Naive thymus-derived CD4-positive, alpha-beta T cell (primary cell): ENCODE data around the gene KIAA0040. TPM values are rescaled to one million over a fixed set of nuclear protein-coding genes. Genes with fewer than 3 reads are reported as not detected.

Source experiments
- ATAC-seq: fragments of 150-1000 bp; cut with Tn5 transposase; 2 replicates; pipeline ENCODE4 v1.10.0; 2021; ENCODE audit warnings: mild to moderate bottlenecking, moderate library complexity
- CTCF ChIA-PET: fragments of 350-600 bp; sonication (Branson Sonifier 250); formaldehyde crosslinking; loops from one replicate; lab custom pipeline; 2021; ENCODE audit warnings: antibody characterized with exemption; lab: Charles Lee
- POLR2A ChIA-PET: fragments of 350-600 bp; sonication (Branson Sonifier 250); formaldehyde crosslinking; loops from one replicate; lab custom pipeline; 2021; ENCODE audit warnings: antibody characterized with exemption, inconsistent platforms; lab: Charles Lee
- DNase-seq, 9 donors: peaks; one replicate each; pipeline versions ENCODE4 v3.0.0 to v3.0.0-alpha.2; 2020 to 2022; ENCODE audit warnings: mixed read lengths in 1 of 9
- H3K27ac ChIP-seq: one replicate; pipeline ENCODE4 v1.7.0; 2013; ENCODE audit warnings: mild to moderate bottlenecking, low read depth, low read length, moderate library complexity
- H3K27me3 ChIP-seq, 2 donors: one replicate each; pipeline ENCODE4 v1.7.0; 2013; ENCODE audit warnings: low read length in 2 of 2, mild to moderate bottlenecking in 2 of 2, moderate library complexity in 2 of 2; ENCODE audit not compliant: control insufficient read depth in 2 of 2, insufficient read depth in 2 of 2
- H3K36me3 ChIP-seq, 3 experiments: 1 replicate in 2 of 3; 2 replicates in 1 of 3; pipeline ENCODE4 v1.7.0; 2013; ENCODE audit warnings: low read length in 3 of 3, mild to moderate bottlenecking in 3 of 3, moderate library complexity in 1 of 3; ENCODE audit not compliant: insufficient read depth in 3 of 3, control insufficient read depth in 2 of 3
- H3K4me1 ChIP-seq, 2 donors: one replicate each; pipeline ENCODE4 v1.7.0; 2013; ENCODE audit warnings: low read length in 2 of 2, mild to moderate bottlenecking in 2 of 2, moderate library complexity in 1 of 2; ENCODE audit not compliant: control insufficient read depth in 2 of 2, insufficient read depth in 2 of 2
- H3K4me3 ChIP-seq: 2 replicates; pipeline ENCODE4 v1.7.0; 2013; ENCODE audit warnings: mild to moderate bottlenecking, low read length
- H3K9me3 ChIP-seq, 3 experiments: 1 replicate in 2 of 3; 2 replicates in 1 of 3; pipeline ENCODE4 v1.7.0; 2013; ENCODE audit warnings: low read length in 3 of 3; ENCODE audit not compliant: control insufficient read depth in 2 of 3
- H3K27ac Mint-ChIP-seq, 9 donors: one replicate each; pipeline ENCODE4 v1.8.0; 2020 to 2022; ENCODE audit warnings: mixed read lengths in 9 of 9, mild to moderate bottlenecking in 8 of 9, moderate library complexity in 5 of 9, inconsistent platforms in 2 of 9
- H3K27me3 Mint-ChIP-seq, 5 donors: one replicate each; pipeline ENCODE4 v1.8.0; 2021 to 2022; ENCODE audit warnings: mixed read lengths in 5 of 5, mild to moderate bottlenecking in 1 of 5
- H3K36me3 Mint-ChIP-seq, 5 donors: one replicate each; pipeline ENCODE4 v1.8.0; 2020 to 2022; ENCODE audit warnings: mixed read lengths in 5 of 5, mild to moderate bottlenecking in 3 of 5, inconsistent platforms in 1 of 5
- H3K4me1 Mint-ChIP-seq, 7 donors: one replicate each; pipeline ENCODE4 v1.8.0; 2020 to 2022; ENCODE audit warnings: mixed read lengths in 7 of 7, mild to moderate bottlenecking in 3 of 7, inconsistent platforms in 1 of 7
- H3K4me3 Mint-ChIP-seq, 10 donors: one replicate each; pipeline ENCODE4 v1.8.0; 2020 to 2022; ENCODE audit warnings: mild to moderate bottlenecking in 10 of 10, mixed read lengths in 10 of 10, moderate library complexity in 6 of 10, inconsistent platforms in 2 of 10
- H3K9me3 Mint-ChIP-seq, 11 donors: one replicate each; pipeline ENCODE4 v1.8.0; 2020 to 2022; ENCODE audit warnings: mixed read lengths in 11 of 11, mild to moderate bottlenecking in 4 of 11, inconsistent platforms in 1 of 11, moderate library complexity in 1 of 11
- intact Hi-C, 2 donors: fragments of 100-400 bp; cut with micrococcal nuclease; formaldehyde crosslinking; loops; one replicate each; pipeline ENCODE4 v1.15.1; 2023
- polyA plus RNA-seq, 2 donors: library from polyadenylated mRNA; unstranded; fragments of 300-500 nt; fragmentation: Illumina TruSeq; gene quantifications; one replicate each; pipeline ENCODE4 v1.2.3, GENCODE V29; 2021
- total RNA-seq, 6 experiments: library from RNA in 5 of 6; stranded (reverse) in 5 of 6; gene quantifications; 1 replicate in 5 of 6; 2 replicates in 1 of 6; pipeline ENCODE4 v1.2.3 and lab custom pipeline; 2021 to 2026

Gene KIAA0040
- total and polyA plus RNA-seq, 7 experiments from 2014 or later, result 21.7 to 88.1 (median 30.2) TPM

GRCh38 chr1:175155473-175155856, 37.1 kb downstream of the KIAA0040 start:
- ChIA-PET POLR2A (interaction anchor here (1.0 to 1.5 kb wide), 4 partner anchors 97 to 164 kb away, joined by 3 to 4 read pairs (median 4); no protein-coding TSS in a partner anchor), CTCF (interaction anchor here (0.6 to 3.6 kb wide), 28 partner anchors 9 to 1482 kb away, joined by 3 to 168 read pairs (median 4); no protein-coding TSS in a partner anchor)
- peaks cover 0 to 9% of the 10 kb centered on the region in 2 donors for H3K4me1 ChIP-seq
- H3K27me3 ChIP-seq, result no peaks in the 10 kb centered on the region
- H3K36me3 ChIP-seq, result peaks cover 0 to 13% (median 0%) of the 10 kb centered on the region in 3 experiments
- H3K4me3 ChIP-seq, result no peak overlapping the region
- Mint-ChIP-seq H3K4me1 (peaks cover 8 to 38% (median 20%) of the 10 kb centered on the region in 7 donors), H3K9me3 (no peaks in the 10 kb centered on the region), H3K36me3 (peaks cover 10 to 24% (median 14%) of the 10 kb centered on the region in 5 donors), H3K4me3 (no peak overlapping the region), H3K27me3 (peaks cover 26 to 39% (median 35%) of the 10 kb centered on the region in 5 donors), H3K27ac (peak overlapping the region in 1 of 9 donors; percentile 36)
- DNase-seq, result no peak
- ATAC-seq, result no peak
- no peak overlapping the region for H3K27ac ChIP-seq
- H3K9me3 ChIP-seq, result no peaks in the 10 kb centered on the region
- intact Hi-C loops, result loop anchor here (1.0 to 10.0 kb wide), 7 partner anchors 33 to 1309 kb away; partner anchors contain the start of gene PAPPA2 (in 1 of the 2)

- intact Hi-C loops, result loop anchor here (1.0 to 10.0 kb wide), 9 partner anchors 34 to 1310 kb away; partner anchors contain the start of gene PAPPA2 (in 1 of the 2)
- Mint-ChIP-seq H3K27ac (no peak overlapping the region), H3K4me3 (peak overlapping the region in 1 of 10 donors; percentile 7), H3K36me3 (peaks cover 4 to 18% (median 8%) of the 10 kb centered on the region in 5 donors), H3K4me1 (peaks cover 8 to 34% (median 20%) of the 10 kb centered on the region in 7 donors), H3K9me3 (no peaks in the 10 kb centered on the region), H3K27me3 (peaks cover 26 to 40% (median 38%) of the 10 kb centered on the region in 5 donors)
- no peaks in the 10 kb centered on the region for H3K27me3 ChIP-seq
- H3K27ac ChIP-seq, result no peak overlapping the region
- ATAC-seq (peak; percentile 78), DNase-seq (peak; percentile 32 to 77 (median 63))
- peaks cover 0 to 9% of the 10 kb centered on the region in 2 donors for H3K4me1 ChIP-seq
- H3K36me3 ChIP-seq, result peaks cover 0 to 7% (median 0%) of the 10 kb centered on the region in 3 experiments
- CTCF ChIA-PET, result interaction anchor here (0.6 to 3.6 kb wide), 33 partner anchors 8 to 949 kb away, joined by 3 to 168 read pairs (median 4); no protein-coding TSS in a partner anchor
- POLR2A ChIA-PET, result interaction anchor here (1.0 to 1.5 kb wide), 4 partner anchors 98 to 164 kb away, joined by 3 to 4 read pairs (median 4); no protein-coding TSS in a partner anchor
- no peaks in the 10 kb centered on the region for H3K9me3 ChIP-seq
- H3K4me3 ChIP-seq, result no peak overlapping the region
Measured at GRCh38 chr1:175154629-175155472, 37.7 kb downstream of the KIAA0040 start.

- peak; percentile 42 to 76 (median 59) for DNase-seq
- peaks cover 6 to 26% (median 19%) of the 10 kb centered on the region in 7 donors for H3K4me1 Mint-ChIP-seq
- H3K9me3 Mint-ChIP-seq, result no peaks in the 10 kb centered on the region
- H3K4me3 Mint-ChIP-seq, result no peak overlapping the region
- Histone ChIP-seq H3K4me1 (peaks cover 0 to 9% of the 10 kb centered on the region in 2 donors), H3K4me3 (no peak overlapping the region), H3K9me3 (no peaks in the 10 kb centered on the region), H3K27me3 (no peaks in the 10 kb centered on the region), H3K27ac (no peak overlapping the region), H3K36me3 (no peaks in the 10 kb centered on the region)
- ChIA-PET POLR2A (interaction anchor here (0.6 to 1.0 kb wide), 3 partner anchors 162 to 922 kb away, joined by 3 to 4 read pairs (median 3); no protein-coding TSS in a partner anchor), CTCF (interaction anchor here (0.5 to 8.7 kb wide), 30 partner anchors 9 to 1539 kb away, joined by 3 to 182 read pairs (median 5); partner anchors contain the start of gene KIAA0040)
- peaks cover 26 to 57% (median 38%) of the 10 kb centered on the region in 5 donors for H3K27me3 Mint-ChIP-seq
- peaks cover 0 to 5% (median 1%) of the 10 kb centered on the region in 5 donors for H3K36me3 Mint-ChIP-seq
- ATAC-seq, result peak; percentile 86
- intact Hi-C loops, result loop anchor here (1.0 to 10.0 kb wide), 8 partner anchors 185 to 1313 kb away; partner anchors contain the start of gene PAPPA2 (in 1 of the 2)
- no peak overlapping the region for H3K27ac Mint-ChIP-seq
Measured at GRCh38 chr1:175152006-175152652, 40.4 kb downstream of the KIAA0040 start.

- intact Hi-C loops, result loop anchor here (5.0 to 10.0 kb wide), 3 partner anchors 187 to 1314 kb away; partner anchors contain the start of gene PAPPA2 (in 1 of the 2)
- Histone ChIP-seq H3K4me1 (peaks cover 0 to 9% of the 10 kb centered on the region in 2 donors), H3K27ac (no peak overlapping the region), H3K4me3 (no peak overlapping the region), H3K27me3 (no peaks in the 10 kb centered on the region), H3K9me3 (no peaks in the 10 kb centered on the region), H3K36me3 (no peaks in the 10 kb centered on the region)
- POLR2A ChIA-PET, result interaction anchor here (1.0 kb wide), 1 partner anchor 168 kb away, joined by 4 read pairs; no protein-coding TSS in a partner anchor
- Mint-ChIP-seq H3K4me3 (no peak overlapping the region), H3K27me3 (peaks cover 27 to 61% (median 38%) of the 10 kb centered on the region in 5 donors), H3K27ac (no peak overlapping the region), H3K9me3 (peaks cover 0 to under 1% (median 0%) of the 10 kb centered on the region in 11 donors), H3K36me3 (peaks cover 0 to 5% (median 0%) of the 10 kb centered on the region in 5 donors), H3K4me1 (peaks cover 6 to 21% (median 16%) of the 10 kb centered on the region in 7 donors)
- DNase-seq (no peak), ATAC-seq (no peak)
- CTCF ChIA-PET, result interaction anchor here (0.6 to 8.7 kb wide), 15 partner anchors 8 to 1541 kb away, joined by 3 to 182 read pairs (median 5); no protein-coding TSS in a partner anchor
Measured at GRCh38 chr1:175150596-175151319, 41.8 kb downstream of the KIAA0040 start.

GRCh38 chr1:175148068-175148467, 44.5 kb downstream of the KIAA0040 start:
- CTCF ChIA-PET, result interaction anchor here (8.7 kb wide), 1 partner anchor 170 kb away, joined by 182 read pairs; no protein-coding TSS in a partner anchor
- no peaks in the 10 kb centered on the region for H3K9me3 ChIP-seq
- no peak overlapping the region for H3K4me3 Mint-ChIP-seq
- no peaks in the 10 kb centered on the region for H3K36me3 Mint-ChIP-seq
- H3K4me1 ChIP-seq, result no peaks in the 10 kb centered on the region
- H3K27ac ChIP-seq, result no peak overlapping the region
- H3K27me3 Mint-ChIP-seq, result peaks cover 22 to 54% (median 30%) of the 10 kb centered on the region in 5 donors
- intact Hi-C loops, result loop anchor here in 1 of 2 donors (5.0 kb wide), 1 partner anchor 739 kb away; no protein-coding TSS in a partner anchor
- H3K27ac Mint-ChIP-seq, result no peak overlapping the region
- no peak overlapping the region for H3K4me3 ChIP-seq
- POLR2A ChIA-PET, result interaction anchor here (0.9 kb wide), 1 partner anchor 124 kb away, joined by 4 read pairs; no protein-coding TSS in a partner anchor
- H3K27me3 ChIP-seq, result no peaks in the 10 kb centered on the region
- peaks cover 0 to 2% (median 0%) of the 10 kb centered on the region in 11 donors for H3K9me3 Mint-ChIP-seq
- H3K4me1 Mint-ChIP-seq, result peaks cover 0 to 8% (median 2%) of the 10 kb centered on the region in 7 donors
- H3K36me3 ChIP-seq, result no peaks in the 10 kb centered on the region
- no peak for ATAC-seq
- DNase-seq, result no peak
